Measurements from ENCODE around the gene TPRX2.
"Not testable (repeated sequence)": the region's sequence is repeated elsewhere in the genome, so short reads cannot be mapped to it uniquely, and the experiment has no call there.

DNA sequence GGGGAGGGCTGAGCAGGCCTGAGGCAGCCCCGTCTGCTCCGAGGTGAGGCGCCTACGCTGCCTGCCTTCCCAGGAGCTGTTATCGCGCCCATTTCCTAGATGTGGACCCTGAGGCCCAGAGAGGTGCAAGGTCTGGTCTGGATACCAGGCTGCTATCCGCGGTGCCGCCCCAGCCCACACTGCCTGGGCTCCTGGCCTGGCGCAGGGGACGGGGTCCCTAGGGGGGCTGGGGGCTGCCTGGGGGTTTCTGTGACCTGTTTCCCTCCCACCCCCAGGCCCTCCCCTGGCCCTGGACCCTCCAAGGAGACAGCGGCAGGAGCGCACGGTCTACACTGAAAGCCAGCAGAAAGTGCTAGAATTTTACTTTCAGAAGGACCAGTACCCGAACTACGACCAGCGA lies 803 bp downstream of the TPRX2 start:
- TF ChIP-seq, protein P1, sequence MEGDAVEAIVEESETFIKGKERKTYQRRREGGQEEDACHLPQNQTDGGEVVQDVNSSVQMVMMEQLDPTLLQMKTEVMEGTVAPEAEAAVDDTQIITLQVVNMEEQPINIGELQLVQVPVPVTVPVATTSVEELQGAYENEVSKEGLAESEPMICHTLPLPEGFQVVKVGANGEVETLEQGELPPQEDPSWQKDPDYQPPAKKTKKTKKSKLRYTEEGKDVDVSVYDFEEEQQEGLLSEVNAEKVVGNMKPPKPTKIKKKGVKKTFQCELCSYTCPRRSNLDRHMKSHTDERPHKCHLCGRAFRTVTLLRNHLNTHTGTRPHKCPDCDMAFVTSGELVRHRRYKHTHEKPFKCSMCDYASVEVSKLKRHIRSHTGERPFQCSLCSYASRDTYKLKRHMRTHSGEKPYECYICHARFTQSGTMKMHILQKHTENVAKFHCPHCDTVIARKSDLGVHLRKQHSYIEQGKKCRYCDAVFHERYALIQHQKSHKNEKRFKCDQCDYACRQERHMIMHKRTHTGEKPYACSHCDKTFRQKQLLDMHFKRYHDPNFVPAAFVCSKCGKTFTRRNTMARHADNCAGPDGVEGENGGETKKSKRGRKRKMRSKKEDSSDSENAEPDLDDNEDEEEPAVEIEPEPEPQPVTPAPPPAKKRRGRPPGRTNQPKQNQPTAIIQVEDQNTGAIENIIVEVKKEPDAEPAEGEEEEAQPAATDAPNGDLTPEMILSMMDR (conservative IDR thresholded peaks at IDR 0.05): not testable (repeated sequence)
- not testable (repeated sequence) for TF ChIP-seq ZFX (IDR thresholded peaks at IDR 0.05)
